Heart left ventricle (tissue), 13 donors: ENCODE measurements around the gene BABAM1.

ENCODE experiments used
- CTCF ChIP-seq, 12 donors: fragments of 200-600 bp; sonication (generic) in 4 of 12; IDR thresholded peaks; one replicate each; pipeline versions ENCODE4 v1.5.0 to v1.8.0; 2018 to 2022; ENCODE audit warnings: antibody characterized with exemption in 12 of 12, mild to moderate bottlenecking in 5 of 12
- POLR2A ChIP-seq, 2 donors: fragments of 450-650 bp; IDR thresholded peaks; one replicate each; pipeline ENCODE4 v1.6.1; 2017; ENCODE audit warnings: antibody characterized with exemption in 2 of 2, mild to moderate bottlenecking in 2 of 2, moderate library complexity in 2 of 2
- donor health status: ischemic (EF 13 %, LVEDD 7.1; RV severe dilation, severe dysfunction).
- donor health status: DM: no; HTN: yes; CAD: no.
- donor health status: DM: no; HTN: no; CAD: no.
- donor health status: ischemic (EF 25% LVEDD 6.9; RV normal size, moderate dysfunction).
- donor health status: ischemic (EF 25% LVEDD 5.7; RV mildly dilated, moderate dysfunction).
- donor health status: ischemic (EF 35%, LVEDD 5.7; RV mildly dilated, moderate dysfunction).
- donor health status: nonischemic (EF 11% LVEDD 7.7; RV severe dilation, severe dysfunction).
- donor health status: DM: yes; HTN: yes; CAD: no.
- donor health status: PGD.
- donor health status: ischemic (EF 29% LVEDD 5.4; RV normal size, mild dysfunction).
- donor health status: nonischemic (EF 23%, LVEDD 6.1; RV moderate dilation, normal function).

GRCh38 chr19:17266589-17266974 lies 661 bp upstream of the BABAM1 start:
- TF ChIP-seq CTCF (IDR thresholded peaks at IDR 0.05) (no peak), POLR2A (IDR thresholded peaks at IDR 0.05) (no peak)
